GM23338 (cell line): ENCODE data around the gene KIF5A. TPM values are rescaled to one million over a fixed set of nuclear protein-coding genes. Genes with fewer than 3 reads are reported as not detected.

Experiments
- ATAC-seq: fragments of 200-7000 bp; cut with Tn5 transposase; 3 replicates; pipeline ENCODE4 v1.9.1; 2020
- DNase-seq: peaks from one replicate; pipeline ENCODE4 v3.0.0-alpha.2; 2015; ENCODE audit warnings: low spot score
- H2AFZ ChIP-seq: fragments of 200-600 bp; sonication (generic); 2 replicates; pipeline ENCODE4 v1.8.0; 2016; ENCODE audit warnings: antibody characterized with exemption, mild to moderate bottlenecking, moderate library complexity
- H3F3A ChIP-seq: fragments of 200-600 bp; sonication (generic); replicated peaks from 2 replicates; pipeline ENCODE4 v1.8.0; 2017; ENCODE audit warnings: antibody characterized with exemption, mixed run types, low read depth
- H3K27ac ChIP-seq: fragments of 200-600 bp; sonication (generic); 2 replicates; pipeline ENCODE4 v1.6.1; 2016; ENCODE audit warnings: low read depth
- H3K27me3 ChIP-seq: fragments of 200-600 bp; sonication (generic); 2 replicates; pipeline ENCODE4 v1.8.0; 2016; ENCODE audit warnings: mild to moderate bottlenecking, mixed run types, moderate library complexity; ENCODE audit not compliant: insufficient read depth
- H3K36me3 ChIP-seq: fragments of 200-600 bp; sonication (generic); 2 replicates; pipeline ENCODE4 v1.8.0; 2016; ENCODE audit warnings: mild to moderate bottlenecking; ENCODE audit not compliant: insufficient read depth
- H3K4me1 ChIP-seq: fragments of 200-600 bp; sonication (generic); 2 replicates; pipeline ENCODE4 v1.8.0; 2016; ENCODE audit warnings: mild to moderate bottlenecking, moderate library complexity; ENCODE audit not compliant: insufficient read depth
- H3K4me2 ChIP-seq: fragments of 200-600 bp; sonication (generic); 2 replicates; pipeline ENCODE4 v1.7.1; 2017; ENCODE audit warnings: mixed run types
- H3K4me3 ChIP-seq: fragments of 200-600 bp; sonication (generic); 2 replicates; pipeline ENCODE4 v1.6.1; 2016; ENCODE audit warnings: mixed run types
- H3K79me2 ChIP-seq: fragments of 200-600 bp; sonication (generic); replicated peaks from 2 replicates; pipeline ENCODE4 v1.8.0; 2017; ENCODE audit warnings: mild to moderate bottlenecking; ENCODE audit not compliant: insufficient read depth
- H3K9me2 ChIP-seq: fragments of 200-600 bp; sonication (generic); 2 replicates; pipeline ENCODE4 v1.8.0; 2017; ENCODE audit not compliant: insufficient read depth
- H4K20me1 ChIP-seq: fragments of 200-600 bp; sonication (generic); replicated peaks from 2 replicates; pipeline ENCODE4 v1.8.0; 2017; ENCODE audit warnings: mild to moderate bottlenecking; ENCODE audit not compliant: insufficient read depth
- H3K27ac Mint-ChIP-seq: 2 replicates; pipeline ENCODE4 v1.8.0; 2020; ENCODE audit warnings: inconsistent platforms, mild to moderate bottlenecking, moderate library complexity, mixed read lengths
- H3K27me3 Mint-ChIP-seq: 3 replicates; pipeline ENCODE4 v1.8.0; 2022; ENCODE audit warnings: low read depth, mild to moderate bottlenecking, moderate library complexity, mixed read lengths, inconsistent platforms; ENCODE audit not compliant: insufficient read depth, poor library complexity
- H3K36me3 Mint-ChIP-seq: 3 replicates; pipeline ENCODE4 v1.8.0; 2021; ENCODE audit warnings: low read depth, mild to moderate bottlenecking, inconsistent platforms, moderate library complexity, mixed read lengths
- H3K4me1 Mint-ChIP-seq: 3 replicates; pipeline ENCODE4 v1.8.0; 2020; ENCODE audit warnings: mild to moderate bottlenecking, inconsistent platforms, mixed read lengths
- H3K4me3 Mint-ChIP-seq: 3 replicates; pipeline ENCODE4 v1.8.0; 2021; ENCODE audit warnings: moderate library complexity, mild to moderate bottlenecking, inconsistent platforms, mixed read lengths
- H3K9me3 Mint-ChIP-seq: 3 replicates; pipeline ENCODE4 v1.8.0; 2020; ENCODE audit warnings: moderate library complexity, mild to moderate bottlenecking, inconsistent platforms, mixed read lengths
- CREB1 ChIP-seq: fragments of 250-450 bp; sonication (Bioruptor Pico); IDR thresholded peaks from 2 replicates; pipeline ENCODE4 v1.5.0; 2020; ENCODE audit warnings: low read depth, mild to moderate bottlenecking, moderate library complexity
- EZH2 ChIP-seq: fragments of 200-600 bp; sonication (generic); IDR thresholded peaks from one replicate; pipeline ENCODE4 v1.8.0; 2017; ENCODE audit warnings: antibody characterized with exemption, mild to moderate bottlenecking, low read depth; ENCODE audit not compliant: unreplicated experiment
- EZH2phosphoT487 ChIP-seq: fragments of 200-600 bp; sonication (generic); IDR thresholded peaks from one replicate; pipeline ENCODE4 v1.8.1; 2018; ENCODE audit warnings: antibody characterized with exemption; ENCODE audit not compliant: unreplicated experiment
- JUNB ChIP-seq: IDR thresholded peaks from one replicate; pipeline ENCODE4 v1.6.1; 2016; ENCODE audit warnings: antibody characterized with exemption; ENCODE audit not compliant: unreplicated experiment
- NANOG ChIP-seq: IDR thresholded peaks from 2 replicates; pipeline ENCODE4 v1.6.1; 2016; ENCODE audit warnings: antibody characterized with exemption, borderline replicate concordance
- STAT1 ChIP-seq: IDR thresholded peaks from one replicate; pipeline ENCODE4 v1.6.1; 2016; ENCODE audit warnings: antibody characterized with exemption; ENCODE audit not compliant: unreplicated experiment
- ZNF114 ChIP-seq: fragments of 250-450 bp; sonication (Bioruptor Pico); IDR thresholded peaks from 2 replicates; pipeline ENCODE4 v1.5.0; 2020; ENCODE audit warnings: mild to moderate bottlenecking, moderate library complexity
- polyA plus RNA-seq: library from polyadenylated mRNA; unstranded; fragments of >200 nt; fragmentation: Nextera tagmentation; extraction: Ambion mirVana; gene quantifications from 2 replicates; pipeline ENCODE4 v1.2.1, GENCODE V29; 2016
- total RNA-seq: library from RNA; depleted of rRNA; stranded (reverse); fragments of >200 nt; shearing (Covaris generic); gene quantifications from 2 replicates; pipeline ENCODE4 v1.2.3, GENCODE V29; 2014
- TF ChIP-seq, protein P1 (sequence below): IDR thresholded peaks from one replicate; pipeline ENCODE4 v1.6.1; 2018; ENCODE audit warnings: antibody characterized with exemption; ENCODE audit not compliant: unreplicated experiment
- TF ChIP-seq, protein P2 (sequence below): IDR thresholded peaks from 2 replicates; pipeline ENCODE4 v1.6.1; 2016; ENCODE audit warnings: antibody characterized with exemption

KIF5A gene
- total and polyA plus RNA-seq, 2 experiments from 2014 or later: 11.1 to 21.3 TPM

DNA sequence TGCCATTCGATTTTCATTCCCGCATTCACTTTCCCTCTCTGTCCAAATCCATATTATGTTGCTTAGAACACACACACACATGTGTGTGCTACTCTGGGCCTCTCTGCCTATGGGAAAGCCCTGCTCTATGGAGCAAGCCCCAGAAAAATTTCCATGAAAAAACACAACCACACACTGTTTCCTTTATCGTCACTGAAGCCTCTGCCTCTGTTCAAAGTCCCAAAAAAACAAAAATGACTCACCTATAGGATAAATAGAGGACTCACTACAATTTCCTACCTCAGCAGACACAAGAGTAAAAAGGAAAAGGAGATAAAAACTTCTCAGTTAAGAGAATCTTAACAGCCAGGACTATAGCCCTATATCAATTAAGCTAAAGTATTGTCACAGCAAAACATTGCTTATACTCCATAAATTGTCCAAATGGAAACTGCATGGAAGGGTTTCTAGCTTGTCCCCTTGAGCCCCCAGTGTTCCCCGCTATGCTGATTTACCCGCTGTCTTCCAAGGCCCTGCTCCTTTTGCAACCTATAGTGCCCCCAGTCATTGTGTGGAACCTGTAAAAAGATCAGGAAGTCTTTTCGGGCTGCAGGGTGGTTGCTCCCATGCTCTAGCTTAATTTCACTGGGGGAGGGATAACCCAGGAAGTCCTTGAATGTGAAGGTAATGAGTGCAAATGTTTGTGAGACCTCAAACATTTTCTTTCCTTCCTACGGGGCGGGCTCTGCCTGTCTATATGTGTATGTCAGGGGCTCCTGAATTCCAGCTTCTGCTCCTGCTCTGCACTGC, 30.0 kb downstream of the KIF5A start:
- no peak for DNase-seq
- H3K9me3 Mint-ChIP-seq: no peaks in the 10 kb centered on the region
- peaks cover 14% of the 10 kb centered on the region for H4K20me1 ChIP-seq
- no peak overlapping the region for H3K27ac ChIP-seq
- peaks cover 13% of the 10 kb centered on the region for H3K36me3 ChIP-seq
- peaks cover 4% of the 10 kb centered on the region for H3K27me3 Mint-ChIP-seq
- H3K4me3 Mint-ChIP-seq: no peak overlapping the region
- peaks cover 4% of the 10 kb centered on the region; the same call in 2 of the 3 replicates for H3K4me1 Mint-ChIP-seq
- H3F3A ChIP-seq: peaks cover 12% of the 10 kb centered on the region; the same call in 1 of the 2 replicates
- H3K27ac Mint-ChIP-seq: no peak overlapping the region
- H3K4me2 ChIP-seq: no peak overlapping the region
- no peaks in the 10 kb centered on the region for H3K27me3 ChIP-seq
- no peaks in the 10 kb centered on the region for H3K9me2 ChIP-seq
- peaks cover 50% of the 10 kb centered on the region for H3K36me3 Mint-ChIP-seq
- no peaks in the 10 kb centered on the region for H3K79me2 ChIP-seq
- no peak overlapping the region for H2AFZ ChIP-seq
- no peak for ATAC-seq
- H3K4me3 ChIP-seq: no peak overlapping the region
- no peaks in the 10 kb centered on the region for H3K4me1 ChIP-seq
- no peak for TF ChIP-seq JUNB
- TF ChIP-seq, protein P1, sequence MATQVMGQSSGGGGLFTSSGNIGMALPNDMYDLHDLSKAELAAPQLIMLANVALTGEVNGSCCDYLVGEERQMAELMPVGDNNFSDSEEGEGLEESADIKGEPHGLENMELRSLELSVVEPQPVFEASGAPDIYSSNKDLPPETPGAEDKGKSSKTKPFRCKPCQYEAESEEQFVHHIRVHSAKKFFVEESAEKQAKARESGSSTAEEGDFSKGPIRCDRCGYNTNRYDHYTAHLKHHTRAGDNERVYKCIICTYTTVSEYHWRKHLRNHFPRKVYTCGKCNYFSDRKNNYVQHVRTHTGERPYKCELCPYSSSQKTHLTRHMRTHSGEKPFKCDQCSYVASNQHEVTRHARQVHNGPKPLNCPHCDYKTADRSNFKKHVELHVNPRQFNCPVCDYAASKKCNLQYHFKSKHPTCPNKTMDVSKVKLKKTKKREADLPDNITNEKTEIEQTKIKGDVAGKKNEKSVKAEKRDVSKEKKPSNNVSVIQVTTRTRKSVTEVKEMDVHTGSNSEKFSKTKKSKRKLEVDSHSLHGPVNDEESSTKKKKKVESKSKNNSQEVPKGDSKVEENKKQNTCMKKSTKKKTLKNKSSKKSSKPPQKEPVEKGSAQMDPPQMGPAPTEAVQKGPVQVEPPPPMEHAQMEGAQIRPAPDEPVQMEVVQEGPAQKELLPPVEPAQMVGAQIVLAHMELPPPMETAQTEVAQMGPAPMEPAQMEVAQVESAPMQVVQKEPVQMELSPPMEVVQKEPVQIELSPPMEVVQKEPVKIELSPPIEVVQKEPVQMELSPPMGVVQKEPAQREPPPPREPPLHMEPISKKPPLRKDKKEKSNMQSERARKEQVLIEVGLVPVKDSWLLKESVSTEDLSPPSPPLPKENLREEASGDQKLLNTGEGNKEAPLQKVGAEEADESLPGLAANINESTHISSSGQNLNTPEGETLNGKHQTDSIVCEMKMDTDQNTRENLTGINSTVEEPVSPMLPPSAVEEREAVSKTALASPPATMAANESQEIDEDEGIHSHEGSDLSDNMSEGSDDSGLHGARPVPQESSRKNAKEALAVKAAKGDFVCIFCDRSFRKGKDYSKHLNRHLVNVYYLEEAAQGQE: no peak
- TF ChIP-seq, protein P2, sequence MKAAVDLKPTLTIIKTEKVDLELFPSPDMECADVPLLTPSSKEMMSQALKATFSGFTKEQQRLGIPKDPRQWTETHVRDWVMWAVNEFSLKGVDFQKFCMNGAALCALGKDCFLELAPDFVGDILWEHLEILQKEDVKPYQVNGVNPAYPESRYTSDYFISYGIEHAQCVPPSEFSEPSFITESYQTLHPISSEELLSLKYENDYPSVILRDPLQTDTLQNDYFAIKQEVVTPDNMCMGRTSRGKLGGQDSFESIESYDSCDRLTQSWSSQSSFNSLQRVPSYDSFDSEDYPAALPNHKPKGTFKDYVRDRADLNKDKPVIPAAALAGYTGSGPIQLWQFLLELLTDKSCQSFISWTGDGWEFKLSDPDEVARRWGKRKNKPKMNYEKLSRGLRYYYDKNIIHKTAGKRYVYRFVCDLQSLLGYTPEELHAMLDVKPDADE: no peak
- TF ChIP-seq NANOG: no peak
- TF ChIP-seq CREB1 (CRISPR knock-in tag): no peak
- TF ChIP-seq EZH2: no peak
- no peak for TF ChIP-seq ZNF114 (CRISPR knock-in tag)
- TF ChIP-seq STAT1: no peak
- TF ChIP-seq EZH2phosphoT487: no peak

DNA sequence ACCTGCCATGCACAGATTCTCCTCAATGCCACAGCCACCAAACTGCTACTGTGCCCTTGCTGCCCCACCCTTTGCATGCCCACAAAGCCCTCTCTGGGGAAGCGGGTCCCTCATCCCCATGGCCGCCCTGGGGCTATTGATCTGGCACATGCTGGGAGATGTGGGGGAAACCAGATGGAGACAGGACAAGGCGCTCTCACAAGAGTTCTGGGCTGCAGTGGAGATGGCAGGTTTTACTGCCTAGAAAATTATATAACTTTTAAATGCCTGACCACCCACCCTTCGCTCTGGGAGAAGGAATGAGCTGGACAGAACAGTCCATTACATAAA, 30.6 kb downstream of the KIF5A start:
- Histone ChIP-seq H3K36me3 (peaks cover 13% of the 10 kb centered on the region), H3K4me1 (no peaks in the 10 kb centered on the region), H3K4me2 (no peak overlapping the region), H3K4me3 (no peak overlapping the region), H3K79me2 (no peaks in the 10 kb centered on the region), H3F3A (peaks cover 12% of the 10 kb centered on the region; the same call in 1 of the 2 replicates), H3K27me3 (no peaks in the 10 kb centered on the region), H3K27ac (no peak overlapping the region), H2AFZ (no peak overlapping the region), H4K20me1 (peaks cover 14% of the 10 kb centered on the region), H3K9me2 (no peaks in the 10 kb centered on the region)
- Mint-ChIP-seq H3K4me3 (no peak overlapping the region), H3K27me3 (peaks cover 4% of the 10 kb centered on the region), H3K36me3 (peaks cover 44% of the 10 kb centered on the region), H3K27ac (no peak overlapping the region), H3K4me1 (peaks cover 4% of the 10 kb centered on the region; the same call in 2 of the 3 replicates), H3K9me3 (no peaks in the 10 kb centered on the region)
- ATAC-seq: no peak
- no peak for DNase-seq
- TF ChIP-seq, protein P2: no peak
- TF ChIP-seq, protein P1: no peak
- TF ChIP-seq JUNB: no peak
- no peak for TF ChIP-seq ZNF114 (CRISPR knock-in tag)
- TF ChIP-seq STAT1: no peak
